Amniotic stem cell (primary cell): ENCODE data around the gene EFNA5.

ENCODE experiments used
- DNase-seq: peaks from one replicate; lab custom pipeline; 2025; lab: John Stamatoyannopoulos, UW

Gene EFNA5

DNA sequence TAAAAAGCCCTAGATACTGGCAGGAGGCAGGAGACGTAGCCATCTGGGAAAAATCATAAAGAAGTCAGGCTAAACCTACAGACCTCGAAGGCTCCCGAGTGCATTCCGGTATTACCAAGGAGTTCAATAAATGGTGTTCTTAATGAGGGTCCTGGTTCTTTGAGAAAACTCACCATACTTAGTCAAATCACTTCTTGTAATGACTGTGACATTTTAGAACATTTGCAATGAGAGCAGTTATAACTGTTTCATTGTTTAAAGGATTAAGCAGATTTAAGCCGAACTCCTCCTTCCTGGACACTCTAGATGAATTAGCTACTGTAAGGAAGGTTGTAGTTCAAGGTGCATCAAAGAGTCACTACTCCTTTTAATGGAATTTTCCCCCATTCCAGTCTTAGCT, 67.8 kb downstream of the EFNA5 start:
- no peak for DNase-seq

DNA sequence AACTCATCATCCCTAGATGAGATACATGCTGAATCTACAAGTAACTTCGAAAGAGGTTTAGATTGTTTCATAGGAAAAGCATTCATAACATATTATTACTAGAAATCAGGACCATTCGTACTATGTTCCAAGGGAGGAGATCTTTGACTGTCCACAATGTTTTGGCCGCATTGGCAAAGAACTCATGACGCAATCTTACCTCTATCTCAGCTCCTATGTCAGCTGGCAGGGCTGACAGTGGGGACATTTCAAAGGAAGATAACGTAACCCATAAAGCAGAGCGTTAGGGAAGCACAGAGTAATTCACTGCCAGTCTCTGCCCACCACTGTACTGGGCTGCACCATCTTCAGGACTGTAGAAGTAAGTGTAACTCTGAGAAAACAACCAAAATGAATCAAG, 69.7 kb downstream of the EFNA5 start:
- DNase-seq: no peak

DNA sequence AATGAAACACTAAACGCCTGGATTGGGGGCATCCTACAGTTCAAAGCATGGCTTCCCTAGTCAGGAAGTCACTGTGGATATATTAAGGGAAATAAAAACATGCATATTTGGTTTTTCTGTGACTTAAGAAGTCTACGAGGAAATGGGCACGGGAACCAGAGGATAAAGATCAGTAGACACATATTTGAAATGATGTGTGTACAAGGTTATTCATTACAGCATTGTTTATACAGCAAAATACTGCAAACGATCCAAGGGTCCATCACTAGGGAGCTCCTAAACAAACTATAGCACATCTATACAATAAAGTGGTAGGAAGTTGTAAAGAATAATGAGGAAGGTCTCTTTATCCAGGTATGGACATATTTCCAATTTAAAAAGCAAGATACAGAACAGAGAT, 71.8 kb downstream of the EFNA5 start:
- no peak for DNase-seq

DNA sequence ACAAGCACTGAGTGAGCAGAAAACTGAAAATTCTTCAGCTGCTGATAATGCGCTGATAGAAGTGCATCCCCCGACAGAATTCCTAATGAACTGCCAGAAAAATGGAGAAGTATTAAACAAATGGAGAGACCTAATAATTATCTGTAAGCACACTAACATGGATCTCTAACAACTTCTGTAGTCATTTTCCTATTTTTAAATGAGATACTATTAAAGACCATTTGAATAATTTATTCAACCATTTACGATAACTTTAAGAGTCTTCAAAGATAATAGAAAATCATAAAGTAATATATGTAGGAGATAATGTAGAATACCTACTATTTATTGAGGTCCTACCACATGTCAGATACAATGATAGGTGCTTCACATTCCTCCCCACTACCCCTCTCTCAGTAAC, 72.9 kb downstream of the EFNA5 start:
- no peak for DNase-seq

DNA sequence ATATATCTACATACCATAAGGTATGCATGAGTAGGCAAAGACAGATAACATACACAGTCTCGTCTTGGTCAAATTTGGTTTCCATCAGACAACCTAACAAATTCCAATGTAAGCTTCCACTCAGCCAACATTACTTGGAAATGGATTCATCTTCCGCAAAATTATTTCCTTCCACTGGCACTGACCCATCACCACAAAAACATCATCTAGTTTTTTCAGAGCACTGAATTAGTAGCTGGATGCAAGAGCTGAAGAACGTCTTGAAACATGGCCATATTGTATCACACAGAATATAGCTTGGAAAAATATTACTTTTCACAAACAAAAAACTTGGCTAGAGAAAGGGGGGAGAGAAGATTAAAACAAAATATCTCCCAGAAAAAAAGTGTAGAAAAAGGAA, 73.5 kb downstream of the EFNA5 start:
- DNase-seq: no peak

DNA sequence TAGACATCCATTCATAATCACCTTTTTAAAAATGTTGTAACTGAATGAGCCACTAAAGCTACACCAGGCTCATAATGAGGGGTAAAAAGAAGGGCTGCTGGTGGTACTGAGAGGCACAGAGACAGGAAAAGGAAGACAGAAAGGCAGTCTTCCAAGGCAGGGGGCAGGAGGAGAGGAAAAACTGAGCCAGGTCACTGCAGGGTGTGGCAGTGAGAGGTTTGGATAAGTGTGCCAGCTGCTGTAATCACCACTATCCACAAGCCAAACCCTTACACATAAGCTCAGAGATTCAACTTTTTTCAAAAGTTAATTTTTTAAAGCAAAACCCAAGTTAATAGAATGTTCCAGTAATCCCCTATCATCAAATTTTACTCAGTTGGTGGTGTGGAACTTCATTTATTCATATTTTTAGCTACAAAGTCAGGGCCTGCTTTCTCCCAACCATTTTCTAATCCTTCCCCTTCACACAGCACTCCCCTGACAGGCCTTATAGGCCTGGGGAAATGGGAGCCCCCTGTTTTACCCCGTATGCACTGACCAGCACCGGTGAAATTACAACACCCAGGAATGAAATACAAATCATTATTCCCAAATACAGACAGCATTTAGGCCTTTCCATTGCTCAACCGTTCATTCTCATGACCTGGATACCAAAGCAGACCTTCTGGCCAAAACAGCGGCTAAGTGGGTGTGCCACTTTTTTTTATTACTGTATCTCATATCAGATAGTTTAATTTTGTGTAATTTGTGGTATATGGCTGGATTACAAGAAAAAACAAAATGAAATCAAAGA, 76.3 kb downstream of the EFNA5 start:
- DNase-seq: no peak

DNA sequence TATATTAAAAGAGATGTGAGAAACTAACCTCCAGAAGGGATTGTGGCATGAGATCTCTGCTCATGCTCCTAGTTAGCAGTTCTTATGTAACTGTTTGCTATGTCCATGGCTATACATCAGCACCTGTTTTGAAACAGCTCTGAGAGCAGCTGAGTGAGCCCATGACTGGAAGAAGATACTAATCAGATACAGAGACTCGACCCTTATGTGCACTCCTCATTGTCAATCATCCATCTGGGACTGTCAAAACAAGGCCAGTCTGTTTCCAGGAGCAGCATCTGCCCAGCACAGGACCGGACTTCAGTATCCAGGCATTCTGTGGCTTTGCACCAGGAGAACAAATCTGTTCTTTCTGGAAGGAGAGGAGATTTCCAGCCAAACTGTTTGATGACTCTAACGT, 77.7 kb downstream of the EFNA5 start:
- no peak for DNase-seq

DNA sequence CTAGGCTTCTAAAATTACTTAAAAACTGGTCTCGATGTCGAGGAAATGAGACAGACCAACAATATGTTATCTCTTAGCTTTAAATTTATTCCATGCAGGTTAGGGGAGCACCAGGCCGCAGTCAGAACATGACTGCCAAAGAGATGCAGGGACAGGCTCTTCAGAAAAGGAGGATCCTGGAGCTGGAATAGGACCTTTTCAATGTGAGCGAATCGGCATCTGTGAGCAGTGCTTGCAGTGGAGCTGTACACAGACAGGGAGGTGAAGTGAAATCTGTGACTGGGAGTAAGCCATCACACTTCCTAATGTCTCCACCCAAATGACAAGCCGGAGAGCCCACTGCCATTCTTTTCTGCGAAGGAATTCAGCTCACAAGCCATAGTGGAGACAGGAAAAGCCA, 78.2 kb downstream of the EFNA5 start:
- no peak for DNase-seq

DNA sequence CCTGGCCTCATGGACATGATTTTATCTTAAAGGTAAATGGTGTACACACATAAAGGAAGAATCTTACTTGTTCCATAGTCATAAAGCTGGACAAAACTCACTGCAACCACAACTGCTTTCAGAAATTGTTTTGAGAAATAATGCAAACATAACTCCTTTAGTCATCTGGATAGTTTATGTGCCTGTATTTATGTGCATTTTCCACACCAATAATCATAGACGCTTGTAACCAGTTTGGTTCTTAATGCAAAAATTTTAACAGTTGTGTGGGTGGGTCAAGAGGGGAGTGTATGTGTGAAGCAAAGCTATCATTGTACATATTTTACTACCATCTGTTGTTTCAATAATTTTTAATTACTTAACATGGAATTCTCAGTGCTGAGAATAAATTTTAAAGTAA, 80.1 kb downstream of the EFNA5 start:
- no peak for DNase-seq

DNA sequence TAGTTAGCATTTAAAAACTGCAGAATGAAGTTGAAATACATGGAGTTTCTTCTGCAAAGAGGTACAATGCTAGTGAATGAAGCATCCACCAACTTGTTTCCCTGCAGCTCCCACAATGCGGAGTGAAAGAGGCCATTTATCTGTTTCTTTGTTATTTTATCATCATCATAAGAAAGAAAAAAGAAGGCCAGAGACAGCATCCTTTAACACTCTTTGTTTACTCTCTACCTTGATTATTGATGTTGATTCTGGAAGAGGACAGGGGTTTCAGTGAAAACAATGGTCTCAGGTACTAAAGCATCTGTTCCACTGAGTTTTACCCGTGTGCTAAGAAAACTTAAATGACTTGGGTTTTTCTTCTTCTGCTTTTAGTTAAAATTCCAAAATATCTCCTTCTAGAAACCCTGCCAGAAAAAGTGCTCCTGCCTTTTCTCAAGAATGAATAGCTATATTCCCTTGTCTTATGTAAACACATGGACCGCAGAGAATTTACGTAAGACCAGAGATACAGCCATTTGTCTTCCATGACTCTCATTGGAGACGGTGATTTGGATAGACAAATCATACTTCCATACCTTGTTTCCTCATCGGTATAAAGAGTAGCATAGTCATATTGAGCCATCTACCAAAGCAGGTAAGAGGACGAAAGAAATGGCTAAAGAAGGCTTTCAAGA, 81.1 kb downstream of the EFNA5 start:
- DNase-seq: no peak

DNA sequence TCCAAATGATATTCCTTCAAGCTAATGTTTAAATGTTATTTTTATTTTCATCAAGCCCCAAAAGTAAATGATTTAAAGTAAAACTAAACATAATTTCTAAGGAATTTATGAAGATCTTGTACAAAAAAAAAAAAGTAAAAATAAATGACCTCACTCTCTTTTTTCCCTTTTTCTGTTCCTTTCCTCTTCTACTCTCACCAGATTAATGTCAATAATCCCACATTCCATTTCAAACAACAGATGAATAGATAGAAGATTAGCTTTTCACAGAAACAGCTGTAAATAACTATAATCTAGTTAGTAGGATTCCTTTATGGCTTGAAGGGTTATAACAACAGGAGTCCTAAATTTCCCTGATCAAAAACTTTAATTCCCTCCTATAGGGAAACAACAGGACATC, 88.1 kb downstream of the EFNA5 start:
- DNase-seq: no peak

DNA sequence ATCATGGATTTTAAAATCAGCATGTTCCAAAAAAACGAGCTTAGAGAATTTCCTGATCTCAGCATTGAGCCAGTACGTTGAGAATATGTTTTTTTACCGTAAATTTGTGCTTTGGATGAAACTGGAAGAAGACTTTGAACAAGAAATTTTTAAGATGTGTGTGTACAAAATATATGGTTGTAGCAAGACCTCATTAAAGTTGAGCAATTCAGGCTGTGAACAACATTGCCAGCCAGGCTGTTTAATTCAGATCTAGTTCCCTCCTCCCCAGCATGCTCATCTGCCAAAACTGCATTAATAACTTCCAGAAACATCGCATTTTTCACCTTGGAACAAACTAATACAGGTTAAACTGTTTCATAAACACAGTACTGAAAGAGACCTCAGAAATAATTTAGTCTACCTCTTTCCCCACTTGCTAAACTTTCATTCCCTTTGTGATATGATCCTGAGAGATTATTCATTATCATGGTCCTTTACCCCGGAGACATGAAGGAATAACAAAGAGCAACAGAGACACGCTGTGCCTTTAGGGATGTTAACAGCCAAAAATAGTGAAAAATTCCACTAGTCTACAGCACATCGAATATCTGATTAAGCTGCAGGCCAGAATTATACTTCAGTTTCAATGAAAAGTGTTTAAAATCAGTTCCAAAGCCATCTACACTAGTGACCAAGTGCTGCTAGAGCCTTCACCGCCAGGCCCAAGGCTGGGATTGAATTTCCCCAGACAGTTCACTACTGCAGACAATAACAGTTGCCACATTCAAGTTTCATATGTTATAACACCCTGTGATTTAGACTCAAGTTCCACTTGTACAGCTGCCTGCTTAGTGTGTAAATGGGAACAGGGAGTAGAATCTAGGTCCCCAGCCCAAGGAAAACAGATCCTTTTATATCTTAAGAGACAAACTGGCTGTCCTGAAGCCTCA, 89.6 kb downstream of the EFNA5 start:
- no peak for DNase-seq

DNA sequence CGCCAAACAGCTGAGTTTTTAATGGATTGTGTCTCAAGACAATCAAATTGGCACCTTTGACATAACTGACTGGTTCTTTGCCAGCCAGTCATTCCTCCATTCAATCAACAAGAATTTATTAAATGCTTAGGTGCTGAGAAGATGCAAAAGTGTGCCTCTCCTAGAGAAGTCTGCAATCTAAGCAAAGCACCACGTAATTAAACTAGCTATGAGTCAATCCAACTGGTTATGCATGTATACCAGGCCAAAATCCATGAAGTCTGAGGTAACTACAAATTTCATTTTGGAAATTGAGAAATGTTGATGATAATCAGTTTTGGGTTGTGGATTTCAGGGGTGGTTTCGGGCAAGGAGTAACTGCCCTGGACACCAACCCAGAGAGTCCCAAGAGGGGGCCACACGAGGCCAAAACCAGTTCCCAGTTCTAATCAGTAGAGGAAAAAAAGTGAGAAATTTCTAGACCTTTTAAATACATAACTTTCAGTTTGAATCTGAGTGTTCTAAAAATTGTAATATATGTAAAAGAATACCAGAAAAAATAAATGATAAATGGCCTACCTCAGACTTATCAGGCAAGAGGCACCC, 92.6 kb downstream of the EFNA5 start:
- DNase-seq: no peak

DNA sequence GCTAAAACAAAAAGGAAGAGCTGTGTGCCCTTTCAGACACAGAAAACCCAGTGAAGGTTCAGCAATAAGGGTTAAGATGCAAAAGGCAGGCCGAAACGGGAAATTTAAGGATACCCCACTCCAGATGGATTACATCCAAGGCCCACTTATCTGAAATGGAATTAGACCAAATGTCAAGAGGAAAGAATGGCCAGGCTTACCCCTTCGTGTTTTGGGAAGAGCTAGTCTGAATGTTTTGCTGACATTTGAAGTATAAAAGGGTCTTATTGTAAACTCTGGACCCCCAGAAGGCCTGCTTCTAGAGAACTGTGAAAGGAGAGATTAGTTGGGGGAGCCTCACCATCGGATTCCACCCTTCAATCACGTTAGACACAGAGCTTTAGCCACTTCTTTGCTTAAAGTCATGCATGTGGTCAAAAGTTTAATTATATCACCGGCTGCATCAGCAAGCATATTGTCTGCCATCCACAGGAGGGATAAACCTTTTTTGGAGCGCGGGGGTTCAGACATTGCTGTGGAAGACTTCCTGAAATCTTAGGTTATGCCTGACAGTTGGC, 93.3 kb downstream of the EFNA5 start:
- no peak for DNase-seq

DNA sequence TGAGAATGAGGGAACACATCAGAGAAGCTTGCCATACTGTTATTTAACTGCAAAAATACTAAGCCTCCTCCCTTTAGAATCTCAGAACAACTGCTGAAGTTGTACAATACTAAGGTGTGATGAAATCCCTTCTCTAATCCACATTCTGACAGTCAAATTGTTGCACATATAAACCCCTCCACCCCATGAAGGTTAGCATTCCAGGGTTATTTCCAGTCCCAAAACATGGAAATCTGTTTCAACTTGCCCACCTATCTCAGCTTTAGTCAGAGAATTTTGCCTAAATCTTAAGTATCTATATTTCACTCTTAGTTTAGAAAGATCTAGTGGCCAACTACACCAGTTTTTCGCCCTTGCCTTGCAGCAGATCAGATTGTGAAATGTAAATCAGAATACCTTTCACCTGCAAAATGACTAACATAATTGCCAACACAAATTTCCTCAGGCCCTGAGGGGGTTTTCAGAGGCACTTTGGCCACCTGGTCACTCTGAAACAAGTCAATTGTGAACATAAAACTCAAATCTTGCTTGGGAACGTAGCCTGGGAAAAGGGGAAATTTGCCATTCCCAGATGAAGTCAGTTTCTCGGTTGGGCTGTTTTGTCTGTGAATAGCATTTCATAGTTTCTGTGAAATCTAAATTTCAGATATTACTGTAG, 93.9 kb downstream of the EFNA5 start:
- DNase-seq: no peak

DNA sequence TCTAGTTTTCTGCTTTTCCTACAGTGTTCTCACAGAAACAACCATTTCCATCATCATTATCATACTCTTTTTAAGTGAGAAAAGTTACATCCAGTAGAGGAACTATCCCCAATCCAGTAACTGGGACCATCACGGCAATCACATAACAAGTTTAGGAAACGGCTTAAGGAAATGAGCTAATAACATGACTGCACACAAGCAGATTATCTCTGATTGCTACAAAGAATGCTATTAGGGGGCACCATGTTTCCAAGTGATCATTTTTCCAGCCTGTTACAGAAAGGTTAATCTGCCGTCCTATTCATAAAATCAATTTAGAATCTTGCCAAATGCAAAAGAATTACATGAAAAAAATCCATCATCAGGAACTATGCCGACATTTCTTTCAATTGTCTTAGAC, 94.6 kb downstream of the EFNA5 start:
- no peak for DNase-seq

DNA sequence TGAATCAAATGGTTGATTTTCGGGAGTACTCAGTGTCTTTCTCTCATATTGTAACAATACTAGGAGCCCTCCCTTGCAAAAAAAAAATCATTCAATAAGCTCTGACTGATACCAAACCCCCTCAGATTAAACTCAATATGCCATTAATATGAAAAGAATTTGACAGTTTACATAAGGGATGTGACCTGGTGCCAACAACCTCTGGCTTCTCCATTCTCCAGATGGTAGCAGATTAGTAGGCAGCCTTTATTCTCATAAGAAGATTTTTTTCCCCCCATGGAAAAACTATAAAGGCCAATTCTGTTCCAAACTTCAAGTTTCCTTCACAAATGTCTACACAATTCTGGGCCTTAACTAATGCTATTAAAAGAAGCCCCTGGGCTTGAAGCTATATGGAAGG, 96.5 kb downstream of the EFNA5 start:
- no peak for DNase-seq

DNA sequence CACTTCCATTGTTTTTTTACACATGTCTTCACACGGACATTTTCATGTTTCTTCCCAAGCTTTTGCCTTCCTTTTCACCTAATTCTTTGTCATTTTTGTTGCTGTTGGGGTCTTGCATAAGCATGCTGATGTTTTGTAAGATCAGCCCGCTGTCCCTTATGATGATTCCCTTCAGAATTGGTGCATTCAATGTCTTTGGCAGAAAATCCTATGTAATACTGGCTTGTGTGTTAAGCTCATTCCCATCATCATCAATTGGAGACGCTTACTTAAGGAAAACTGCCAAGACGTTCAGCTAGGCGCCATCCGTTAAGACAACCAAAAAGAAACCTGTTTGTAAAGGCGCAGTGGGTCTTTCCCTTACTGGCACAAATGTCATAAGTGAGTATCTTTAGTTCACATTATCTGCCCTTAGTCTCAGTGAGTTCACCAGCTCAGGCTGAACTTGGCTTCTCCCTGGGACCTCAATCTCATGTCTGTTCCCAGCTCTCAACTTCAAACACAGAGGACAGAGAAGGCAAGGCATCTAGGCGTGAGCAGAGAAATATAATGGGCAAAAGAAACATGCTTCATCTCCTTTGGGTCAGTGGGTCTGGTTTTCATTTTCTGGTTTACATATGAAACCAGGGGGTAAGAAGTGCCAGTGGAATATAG, 97.9 kb downstream of the EFNA5 start:
- no peak for DNase-seq

DNA sequence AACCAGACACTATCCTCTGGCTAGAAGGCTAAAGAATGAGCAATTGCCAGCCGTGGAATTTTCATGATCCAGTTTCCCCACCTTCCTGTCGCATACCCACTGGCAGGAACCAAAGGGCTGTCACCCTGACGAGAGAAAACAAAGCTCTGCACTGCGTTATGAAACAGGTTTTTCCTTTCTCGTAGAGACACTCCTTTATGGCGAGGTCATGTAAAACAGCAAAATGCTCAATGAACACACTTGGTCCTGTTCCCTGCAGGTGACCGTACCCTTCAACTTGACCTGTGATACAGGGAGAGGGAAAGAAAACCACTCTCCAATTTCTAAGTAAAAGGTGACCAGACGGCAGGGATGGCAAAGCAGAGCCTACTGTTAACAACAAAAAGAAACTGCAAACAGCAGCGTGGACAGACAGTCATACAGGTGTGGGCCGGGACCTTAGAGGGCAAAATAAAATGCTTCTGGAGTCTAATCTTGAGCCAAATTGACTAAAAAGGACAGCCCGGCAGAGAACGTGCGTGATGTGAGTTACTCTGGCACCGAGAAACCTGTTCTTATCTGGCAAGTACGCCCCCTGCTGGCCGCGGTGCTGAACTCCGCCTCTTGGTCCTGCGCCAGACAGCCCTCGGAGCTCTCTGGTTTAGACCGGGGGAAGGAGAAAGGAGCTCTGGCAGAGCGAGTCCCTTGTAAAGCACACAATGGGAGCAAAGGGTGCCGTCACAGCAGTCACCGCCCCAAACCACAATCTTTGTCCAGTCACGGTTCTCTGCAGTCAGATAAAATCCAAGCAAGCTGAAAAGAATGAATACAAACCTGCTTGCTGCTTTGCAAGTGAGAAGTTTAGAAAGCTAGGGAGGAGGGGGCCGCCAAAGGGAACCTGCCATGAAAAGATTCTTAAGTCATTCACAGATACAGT, 98.9 kb downstream of the EFNA5 start:
- peak; percentile 81 for DNase-seq
